H1 (cell line): Measurements from ENCODE around the gene ASB3. TPM values are rescaled to one million over a fixed set of nuclear protein-coding genes. Genes with fewer than 3 reads are reported as not detected.

Source experiments
- CTCF ChIA-PET: fragments of 300-600 bp; sonication (Branson Sonifier 250); formaldehyde crosslinking; loops from one replicate; lab custom pipeline; 2021; ENCODE audit not compliant: partially characterized antibody; lab: Charles Lee
- POLR2A ChIA-PET: fragments of 300-600 bp; sonication (Branson Sonifier 250); formaldehyde crosslinking; loops from one replicate; lab custom pipeline; 2021; ENCODE audit warnings: inconsistent platforms; ENCODE audit not compliant: partially characterized antibody; lab: Charles Lee
- DNase-seq, 2 experiments: peaks; one replicate each; pipeline versions ENCODE4 v3.0.0 to v3.0.0-alpha.2; 2010 to 2022; ENCODE audit warnings: low spot score in 2 of 2, low read depth in 1 of 2, mixed read lengths in 1 of 2
- FAIRE-seq: peaks from 2 replicates; lab custom pipeline; 2011; peaks lifted over from hg19 to GRCh38; lab: Jason Lieb, UNC
- H2AFZ ChIP-seq: 2 replicates; pipeline ENCODE4 v1.8.1; 2012; ENCODE audit warnings: low read length, inconsistent platforms
- H2AK5ac ChIP-seq: 2 replicates; pipeline ENCODE4 v1.6.1; 2013; ENCODE audit warnings: low read depth, low read length
- H2BK120ac ChIP-seq: replicated peaks from 2 replicates; pipeline ENCODE3; 2013; ENCODE audit warnings: low read depth, low read length, inconsistent platforms
- H2BK12ac ChIP-seq: 2 replicates; pipeline ENCODE4 v1.6.1; 2013; ENCODE audit warnings: low read depth, low read length
- H2BK15ac ChIP-seq: 2 replicates; pipeline ENCODE4 v1.6.1; 2013; ENCODE audit warnings: low read length
- H2BK20ac ChIP-seq: 2 replicates; pipeline ENCODE4 v1.6.1; 2013; ENCODE audit warnings: low read length
- H2BK5ac ChIP-seq: 2 replicates; pipeline ENCODE4 v1.6.1; 2013; ENCODE audit warnings: low read depth, low read length
- H3K14ac ChIP-seq: 2 replicates; pipeline ENCODE4 v1.6.1; 2013; ENCODE audit warnings: inconsistent platforms; ENCODE audit not compliant: insufficient read length
- H3K18ac ChIP-seq: 2 replicates; pipeline ENCODE4 v1.6.1; 2013; ENCODE audit warnings: low read length; ENCODE audit errors: extremely low read depth
- H3K23ac ChIP-seq: 2 replicates; pipeline ENCODE4 v1.6.1; 2013; ENCODE audit warnings: inconsistent platforms; ENCODE audit not compliant: insufficient read length
- H3K23me2 ChIP-seq: 2 replicates; pipeline ENCODE4 v1.6.1; 2013; ENCODE audit warnings: low read depth, low read length
- H3K27ac ChIP-seq: 2 replicates; pipeline ENCODE4 v1.6.1; 2011; ENCODE audit warnings: low read depth, low read length, inconsistent platforms
- H3K27me3 ChIP-seq, 4 experiments: replicated peaks in 1 of 4; 1 replicate in 1 of 4; 2 replicates in 3 of 4; pipeline versions ENCODE4 v1.6.1 to v1.8.1; 2011 to 2013; ENCODE audit warnings: low read length in 3 of 4, mild to moderate bottlenecking in 3 of 4, inconsistent platforms in 2 of 4, mixed read lengths in 2 of 4, moderate library complexity in 1 of 4; ENCODE audit not compliant: control insufficient read depth in 3 of 4, insufficient read depth in 3 of 4; ENCODE audit errors: extremely low read depth in 1 of 4
- H3K36me3 ChIP-seq, 4 experiments: 2 replicates each; pipeline versions ENCODE4 v1.6.1 to v1.8.1; 2011 to 2013; ENCODE audit warnings: mild to moderate bottlenecking in 4 of 4, low read length in 3 of 4, moderate library complexity in 2 of 4, control low read depth in 1 of 4, inconsistent platforms in 1 of 4; ENCODE audit not compliant: insufficient read depth in 4 of 4, control insufficient read depth in 2 of 4
- H3K4ac ChIP-seq: replicated peaks from 2 replicates; pipeline ENCODE3; 2013; ENCODE audit warnings: low read length, low read depth, mixed read lengths, inconsistent platforms; ENCODE audit not compliant: insufficient read length
- H3K4me1 ChIP-seq, 4 experiments: replicated peaks in 1 of 4; 1 replicate in 1 of 4; 2 replicates in 3 of 4; pipeline versions ENCODE4 v1.6.1 to v1.8.1; 2011 to 2013; ENCODE audit warnings: low read length in 3 of 4, inconsistent platforms in 2 of 4, mixed read lengths in 1 of 4; ENCODE audit not compliant: insufficient read depth in 4 of 4, control insufficient read depth in 3 of 4
- H3K4me2 ChIP-seq, 2 experiments: 2 replicates each; pipeline versions ENCODE4 v1.6.1 to v1.8.1; 2011 to 2013; ENCODE audit warnings: low read depth in 2 of 2, low read length in 2 of 2, control low read depth in 1 of 2, inconsistent platforms in 1 of 2, mild to moderate bottlenecking in 1 of 2; ENCODE audit not compliant: insufficient read depth in 1 of 2
- H3K4me3 ChIP-seq, 4 experiments: fragments of 200-600, 300-600 bp in 1 of 4; sonication (generic), shearing (Covaris generic), sonication (Bioruptor Twin) in 1 of 4; 2 replicates each; pipeline versions ENCODE4 v1.5.1 to v1.8.1; 2011 to 2016; ENCODE audit warnings: low read length in 4 of 4, low read depth in 3 of 4, control low read depth in 2 of 4, inconsistent platforms in 2 of 4, mild to moderate bottlenecking in 2 of 4, mixed read lengths in 1 of 4, moderate library complexity in 1 of 4; ENCODE audit not compliant: insufficient read depth in 2 of 4; ENCODE audit errors: extremely low read depth in 1 of 4
- H3K56ac ChIP-seq: replicated peaks from 2 replicates; pipeline ENCODE3; 2013; ENCODE audit warnings: low read depth, mild to moderate bottlenecking, mixed read lengths, low read length, inconsistent platforms; ENCODE audit not compliant: insufficient read length
- H3K79me1 ChIP-seq: 2 replicates; pipeline ENCODE4 v1.6.1; 2013; ENCODE audit warnings: low read depth, low read length, control low read depth
- H3K79me2 ChIP-seq, 2 experiments: 2 replicates each; pipeline versions ENCODE4 v1.6.1 to v1.8.1; 2012 to 2013; ENCODE audit warnings: low read length in 2 of 2, mild to moderate bottlenecking in 2 of 2, inconsistent platforms in 1 of 2; ENCODE audit not compliant: insufficient read depth in 2 of 2, control insufficient read depth in 1 of 2
- H3K9ac ChIP-seq, 4 experiments: replicated peaks in 1 of 4; 1 replicate in 1 of 4; 2 replicates in 3 of 4; pipeline versions ENCODE4 v1.6.1 to v1.8.1; 2011 to 2013; ENCODE audit warnings: low read depth in 3 of 4, low read length in 3 of 4, control low read depth in 2 of 4, mild to moderate bottlenecking in 2 of 4, moderate library complexity in 2 of 4, inconsistent platforms in 1 of 4; ENCODE audit errors: extremely low read depth in 1 of 4
- H3K9me3 ChIP-seq, 2 experiments: 2 replicates each; pipeline versions ENCODE4 v1.6.1 to v1.8.1; 2012 to 2013; ENCODE audit warnings: mild to moderate bottlenecking in 2 of 2, moderate library complexity in 2 of 2, control low read depth in 1 of 2, inconsistent platforms in 1 of 2, low read depth in 1 of 2, low read length in 1 of 2, mixed read lengths in 1 of 2; ENCODE audit not compliant: insufficient read depth in 2 of 2
- H4K20me1 ChIP-seq, 2 experiments: replicated peaks in 1 of 2; 2 replicates each; pipeline versions ENCODE3 to v1.8.1; 2011 to 2013; ENCODE audit warnings: inconsistent platforms in 2 of 2, low read length in 2 of 2, mild to moderate bottlenecking in 1 of 2; ENCODE audit not compliant: insufficient read depth in 2 of 2, control insufficient read depth in 1 of 2
- H4K5ac ChIP-seq: 2 replicates; pipeline ENCODE4 v1.6.1; 2013; ENCODE audit warnings: low read length, low read depth, mixed read lengths, inconsistent platforms; ENCODE audit not compliant: insufficient read length
- H4K8ac ChIP-seq: 2 replicates; pipeline ENCODE4 v1.8.0; 2013; ENCODE audit warnings: mild to moderate bottlenecking, moderate library complexity, low read length, inconsistent platforms; ENCODE audit not compliant: insufficient read depth; ENCODE audit errors: extremely low read depth
- H4K91ac ChIP-seq: replicated peaks from 2 replicates; pipeline ENCODE3; 2013; ENCODE audit warnings: low read length, mixed read lengths, inconsistent platforms; ENCODE audit not compliant: insufficient read length
- CEBPB ChIP-seq: IDR thresholded peaks from 2 replicates; pipeline ENCODE4 v1.6.1; 2012; ENCODE audit warnings: low read depth, low read length
- WGBS, 2 experiments: shearing (Covaris generic) in 1 of 2; methylation state at CpG; one replicate each; pipeline versions ENCODE4 v1.1.6 to v1.1.7; 2013 to 2015; ENCODE audit warnings: low lambda C conversion rate in 2 of 2, mixed read lengths in 2 of 2, inconsistent platforms in 1 of 2, low coverage in 1 of 2, missing lambda C conversion rate in 1 of 2; ENCODE audit not compliant: insufficient replicate concordance in 2 of 2, insufficient coverage in 1 of 2, insufficient read length in 1 of 2; ENCODE audit errors: extremely low coverage in 1 of 2, missing lambda C conversion rate in 1 of 2; 5-methylcytosine and 5-hydroxymethylcytosine counted together
- polyA plus RNA-seq, 7 experiments: library from polyadenylated mRNA; depleted of rRNA in 3 of 7; stranded (reverse) in 5 of 7; unstranded in 2 of 7; fragments of >200 nt in 5 of 7; fragments of 200-250 nt in 2 of 7; gene quantifications; 1 replicate in 5 of 7; 2 replicates in 1 of 7; 4 replicates in 1 of 7; pipeline versions ENCODE4 v1.2.1 to v1.2.3, GENCODE V29; 2011 to 2013; ENCODE audit warnings: missing spikeins in 2 of 7, mixed read lengths in 2 of 7
- total RNA-seq: library from RNA; stranded (reverse); fragmentation: NEBNext Ultra II Directional; extraction: Animal tissue kit (Norgen Biotek cat#: 25700); gene quantifications from 2 replicates; pipeline ENCODE4 v1.2.1, GENCODE V29; 2021
- TF ChIP-seq, protein P1 (sequence below): IDR thresholded peaks from 2 replicates; pipeline ENCODE4 v1.6.1; 2011; ENCODE audit warnings: low read length, improper control_type of control experiment

ASB3 gene
- total and polyA plus RNA-seq, 2 of the 8 experiments (the other 6 are each of a cell fraction or from before 2014, with no cell fraction given): 22.6 to 25.4 TPM

DNA sequence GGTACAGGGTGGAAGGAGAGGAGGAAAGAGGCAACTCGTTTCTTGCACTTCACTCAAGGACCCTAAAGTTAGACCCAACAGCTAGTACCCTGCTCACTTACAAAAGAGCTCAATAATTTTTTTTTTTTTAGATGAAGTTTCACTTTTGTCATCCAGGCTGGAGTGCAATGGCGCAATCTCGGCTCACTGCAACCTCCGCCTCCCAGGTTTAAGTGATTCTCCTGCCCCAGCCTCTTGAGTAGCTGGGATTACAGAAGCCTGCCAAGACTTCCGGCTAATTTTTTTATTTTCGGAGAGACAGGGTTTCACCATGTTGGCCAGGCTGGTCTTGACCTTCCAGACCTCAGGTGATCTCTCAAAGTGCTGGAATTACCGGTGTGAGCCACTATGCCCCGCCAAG, 4.1 kb downstream of the ASB3 start:
- H3K4me2 ChIP-seq: peak overlapping the region; percentile 5 to 27; a peak in 3 of 4 replicates
- 82% methylated on average over 8 of the region's 8 CpGs; no CpG with 5 or more reads in 1 of the 2 experiments for WGBS, 2 experiments
- DNase-seq (no peak), FAIRE-seq (no peak)
- H3K18ac ChIP-seq: no peak overlapping the region
- H3K27ac ChIP-seq: no peak overlapping the region
- H4K91ac ChIP-seq: no peak overlapping the region
- H3K56ac ChIP-seq: no peak overlapping the region
- H3K14ac ChIP-seq: no peak overlapping the region
- CTCF ChIA-PET: no interaction called here
- no peak overlapping the region for H4K8ac ChIP-seq
- POLR2A ChIA-PET: interaction anchor here (0.6 to 12.8 kb wide), 4 partner anchors 9 to 715 kb away, joined by 3 to 124 read pairs (median 4); partner anchors contain the start of gene CHAC2
- TF ChIP-seq CEBPB: 0 out of 2 replicates have a peak, but pooled peaks have one; percentile 23
- TF ChIP-seq, protein P1, sequence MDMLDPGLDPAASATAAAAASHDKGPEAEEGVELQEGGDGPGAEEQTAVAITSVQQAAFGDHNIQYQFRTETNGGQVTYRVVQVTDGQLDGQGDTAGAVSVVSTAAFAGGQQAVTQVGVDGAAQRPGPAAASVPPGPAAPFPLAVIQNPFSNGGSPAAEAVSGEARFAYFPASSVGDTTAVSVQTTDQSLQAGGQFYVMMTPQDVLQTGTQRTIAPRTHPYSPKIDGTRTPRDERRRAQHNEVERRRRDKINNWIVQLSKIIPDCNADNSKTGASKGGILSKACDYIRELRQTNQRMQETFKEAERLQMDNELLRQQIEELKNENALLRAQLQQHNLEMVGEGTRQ: no peak
- no peak overlapping the region for H2BK5ac ChIP-seq
- no peak overlapping the region for H2BK12ac ChIP-seq
- H4K5ac ChIP-seq: no peak overlapping the region
- H3K36me3 ChIP-seq: peaks cover 0 to 14% (median 3%) of the 10 kb centered on the region in 4 experiments; a peak in 3 of 8 replicates
- H3K9ac ChIP-seq: no peak overlapping the region
- H3K79me2 ChIP-seq: peaks cover 27 to 91% of the 10 kb centered on the region in 2 experiments
- no peak overlapping the region for H3K4ac ChIP-seq
- no peaks in the 10 kb centered on the region for H3K9me3 ChIP-seq
- H3K27me3 ChIP-seq: no peaks in the 10 kb centered on the region
- peaks cover 7% of the 10 kb centered on the region for H3K79me1 ChIP-seq
- H2BK15ac ChIP-seq: no peak overlapping the region
- no peak overlapping the region for H2BK120ac ChIP-seq
- no peak overlapping the region for H2BK20ac ChIP-seq
- H4K20me1 ChIP-seq: peaks cover 5 to 6% of the 10 kb centered on the region in 2 experiments
- H3K23me2 ChIP-seq: peaks cover 5% of the 10 kb centered on the region
- H3K4me3 ChIP-seq: peak overlapping the region in 1 of 4 experiments; percentile 7; a peak in 1 of 8 replicates
- peaks cover 0 to 13% (median 3%) of the 10 kb centered on the region in 4 experiments; a peak in 4 of 7 replicates for H3K4me1 ChIP-seq
- H2AK5ac ChIP-seq: no peak overlapping the region
- H3K23ac ChIP-seq: no peak overlapping the region
- H2AFZ ChIP-seq: no peak overlapping the region
